Measurements from ENCODE around the gene TM6SF1. TPM values are rescaled to one million over a fixed set of nuclear protein-coding genes. Genes with fewer than 3 reads are reported as not detected.

TM6SF1 gene
- total and polyA plus RNA-seq, 9 of the 15 experiments (the other 6 are each of a cell fraction or from before 2014, with no cell fraction given): 1.0 to 5.6 (median 3.5) TPM

DNA sequence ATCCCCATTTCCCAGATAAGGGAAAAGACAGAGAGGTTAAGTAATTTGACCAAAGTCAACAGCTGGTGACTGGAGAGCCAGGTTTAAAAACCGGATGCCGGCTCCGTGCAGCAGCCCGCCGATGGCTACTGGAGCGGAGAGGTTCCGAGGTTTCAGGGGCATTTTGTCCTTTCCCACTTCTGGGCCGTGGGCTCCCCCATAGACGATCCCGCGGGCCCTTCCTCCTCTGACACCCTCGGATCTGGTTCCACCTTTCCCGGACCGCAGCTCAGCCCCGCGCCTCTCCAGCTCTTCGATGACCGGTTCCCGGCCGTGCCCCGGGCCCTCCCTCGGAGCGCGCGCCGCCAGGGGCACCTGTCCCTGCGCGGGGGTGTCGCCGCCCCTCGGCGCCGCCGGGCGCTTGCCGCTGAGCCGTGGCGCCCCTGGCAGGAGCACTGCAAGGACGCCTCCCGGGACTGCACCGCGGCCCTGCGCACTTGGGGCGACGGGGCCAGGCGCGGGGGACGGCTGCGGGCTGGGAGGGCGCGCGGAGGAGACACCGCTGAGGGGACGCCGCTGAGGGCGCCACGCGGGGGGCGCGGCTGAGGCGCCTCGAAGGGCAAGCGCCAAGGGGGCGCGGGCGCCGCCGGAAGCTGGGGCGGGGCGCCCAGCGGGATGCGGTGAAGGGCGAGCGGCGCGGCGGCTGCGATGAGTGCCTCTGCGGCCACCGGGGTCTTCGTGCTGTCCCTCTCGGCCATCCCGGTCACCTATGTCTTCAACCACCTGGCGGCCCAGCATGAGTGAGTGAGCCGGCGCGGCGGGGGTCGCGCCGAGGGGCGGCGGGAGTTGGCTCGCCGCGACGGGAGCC lies at the start of gene TM6SF1 (continued):
- TF ChIP-seq, protein P1, sequence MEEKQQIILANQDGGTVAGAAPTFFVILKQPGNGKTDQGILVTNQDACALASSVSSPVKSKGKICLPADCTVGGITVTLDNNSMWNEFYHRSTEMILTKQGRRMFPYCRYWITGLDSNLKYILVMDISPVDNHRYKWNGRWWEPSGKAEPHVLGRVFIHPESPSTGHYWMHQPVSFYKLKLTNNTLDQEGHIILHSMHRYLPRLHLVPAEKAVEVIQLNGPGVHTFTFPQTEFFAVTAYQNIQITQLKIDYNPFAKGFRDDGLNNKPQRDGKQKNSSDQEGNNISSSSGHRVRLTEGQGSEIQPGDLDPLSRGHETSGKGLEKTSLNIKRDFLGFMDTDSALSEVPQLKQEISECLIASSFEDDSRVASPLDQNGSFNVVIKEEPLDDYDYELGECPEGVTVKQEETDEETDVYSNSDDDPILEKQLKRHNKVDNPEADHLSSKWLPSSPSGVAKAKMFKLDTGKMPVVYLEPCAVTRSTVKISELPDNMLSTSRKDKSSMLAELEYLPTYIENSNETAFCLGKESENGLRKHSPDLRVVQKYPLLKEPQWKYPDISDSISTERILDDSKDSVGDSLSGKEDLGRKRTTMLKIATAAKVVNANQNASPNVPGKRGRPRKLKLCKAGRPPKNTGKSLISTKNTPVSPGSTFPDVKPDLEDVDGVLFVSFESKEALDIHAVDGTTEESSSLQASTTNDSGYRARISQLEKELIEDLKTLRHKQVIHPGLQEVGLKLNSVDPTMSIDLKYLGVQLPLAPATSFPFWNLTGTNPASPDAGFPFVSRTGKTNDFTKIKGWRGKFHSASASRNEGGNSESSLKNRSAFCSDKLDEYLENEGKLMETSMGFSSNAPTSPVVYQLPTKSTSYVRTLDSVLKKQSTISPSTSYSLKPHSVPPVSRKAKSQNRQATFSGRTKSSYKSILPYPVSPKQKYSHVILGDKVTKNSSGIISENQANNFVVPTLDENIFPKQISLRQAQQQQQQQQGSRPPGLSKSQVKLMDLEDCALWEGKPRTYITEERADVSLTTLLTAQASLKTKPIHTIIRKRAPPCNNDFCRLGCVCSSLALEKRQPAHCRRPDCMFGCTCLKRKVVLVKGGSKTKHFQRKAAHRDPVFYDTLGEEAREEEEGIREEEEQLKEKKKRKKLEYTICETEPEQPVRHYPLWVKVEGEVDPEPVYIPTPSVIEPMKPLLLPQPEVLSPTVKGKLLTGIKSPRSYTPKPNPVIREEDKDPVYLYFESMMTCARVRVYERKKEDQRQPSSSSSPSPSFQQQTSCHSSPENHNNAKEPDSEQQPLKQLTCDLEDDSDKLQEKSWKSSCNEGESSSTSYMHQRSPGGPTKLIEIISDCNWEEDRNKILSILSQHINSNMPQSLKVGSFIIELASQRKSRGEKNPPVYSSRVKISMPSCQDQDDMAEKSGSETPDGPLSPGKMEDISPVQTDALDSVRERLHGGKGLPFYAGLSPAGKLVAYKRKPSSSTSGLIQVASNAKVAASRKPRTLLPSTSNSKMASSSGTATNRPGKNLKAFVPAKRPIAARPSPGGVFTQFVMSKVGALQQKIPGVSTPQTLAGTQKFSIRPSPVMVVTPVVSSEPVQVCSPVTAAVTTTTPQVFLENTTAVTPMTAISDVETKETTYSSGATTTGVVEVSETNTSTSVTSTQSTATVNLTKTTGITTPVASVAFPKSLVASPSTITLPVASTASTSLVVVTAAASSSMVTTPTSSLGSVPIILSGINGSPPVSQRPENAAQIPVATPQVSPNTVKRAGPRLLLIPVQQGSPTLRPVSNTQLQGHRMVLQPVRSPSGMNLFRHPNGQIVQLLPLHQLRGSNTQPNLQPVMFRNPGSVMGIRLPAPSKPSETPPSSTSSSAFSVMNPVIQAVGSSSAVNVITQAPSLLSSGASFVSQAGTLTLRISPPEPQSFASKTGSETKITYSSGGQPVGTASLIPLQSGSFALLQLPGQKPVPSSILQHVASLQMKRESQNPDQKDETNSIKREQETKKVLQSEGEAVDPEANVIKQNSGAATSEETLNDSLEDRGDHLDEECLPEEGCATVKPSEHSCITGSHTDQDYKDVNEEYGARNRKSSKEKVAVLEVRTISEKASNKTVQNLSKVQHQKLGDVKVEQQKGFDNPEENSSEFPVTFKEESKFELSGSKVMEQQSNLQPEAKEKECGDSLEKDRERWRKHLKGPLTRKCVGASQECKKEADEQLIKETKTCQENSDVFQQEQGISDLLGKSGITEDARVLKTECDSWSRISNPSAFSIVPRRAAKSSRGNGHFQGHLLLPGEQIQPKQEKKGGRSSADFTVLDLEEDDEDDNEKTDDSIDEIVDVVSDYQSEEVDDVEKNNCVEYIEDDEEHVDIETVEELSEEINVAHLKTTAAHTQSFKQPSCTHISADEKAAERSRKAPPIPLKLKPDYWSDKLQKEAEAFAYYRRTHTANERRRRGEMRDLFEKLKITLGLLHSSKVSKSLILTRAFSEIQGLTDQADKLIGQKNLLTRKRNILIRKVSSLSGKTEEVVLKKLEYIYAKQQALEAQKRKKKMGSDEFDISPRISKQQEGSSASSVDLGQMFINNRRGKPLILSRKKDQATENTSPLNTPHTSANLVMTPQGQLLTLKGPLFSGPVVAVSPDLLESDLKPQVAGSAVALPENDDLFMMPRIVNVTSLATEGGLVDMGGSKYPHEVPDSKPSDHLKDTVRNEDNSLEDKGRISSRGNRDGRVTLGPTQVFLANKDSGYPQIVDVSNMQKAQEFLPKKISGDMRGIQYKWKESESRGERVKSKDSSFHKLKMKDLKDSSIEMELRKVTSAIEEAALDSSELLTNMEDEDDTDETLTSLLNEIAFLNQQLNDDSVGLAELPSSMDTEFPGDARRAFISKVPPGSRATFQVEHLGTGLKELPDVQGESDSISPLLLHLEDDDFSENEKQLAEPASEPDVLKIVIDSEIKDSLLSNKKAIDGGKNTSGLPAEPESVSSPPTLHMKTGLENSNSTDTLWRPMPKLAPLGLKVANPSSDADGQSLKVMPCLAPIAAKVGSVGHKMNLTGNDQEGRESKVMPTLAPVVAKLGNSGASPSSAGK (IDR thresholded peaks at IDR 0.05): peak; percentile 23; the same call in 1 of the 2 replicates
- TF ChIP-seq BMI1 (IDR thresholded peaks at IDR 0.05; ENCODE audit: low read length): no peak
- TF ChIP-seq ATF1 (CRISPR knock-in tag; IDR thresholded peaks at IDR 0.05): no peak
- TF ChIP-seq ATF1 (tag; IDR thresholded peaks at IDR 0.05): peak; percentile 20; the same call in 1 of the 2 replicates
- TF ChIP-seq, protein P2, sequence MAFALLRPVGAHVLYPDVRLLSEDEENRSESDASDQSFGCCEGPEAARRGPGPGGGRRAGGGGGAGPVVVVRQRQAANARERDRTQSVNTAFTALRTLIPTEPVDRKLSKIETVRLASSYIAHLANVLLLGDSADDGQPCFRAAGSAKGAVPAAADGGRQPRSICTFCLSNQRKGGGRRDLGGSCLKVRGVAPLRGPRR (CRISPR knock-in tag; IDR thresholded peaks at IDR 0.05): no peak
- TF ChIP-seq RCOR1 (IDR thresholded peaks at IDR 0.05; ENCODE audit: borderline replicate concordance in 1 of 2, low read depth in 2 of 2, low read length in 2 of 2): peak in 1 of 2 experiments; percentile 50; a peak in 1 of 4 replicates
- no peak for TF ChIP-seq ZNF224 (CRISPR knock-in tag; IDR thresholded peaks at IDR 0.05)
- TF ChIP-seq FUS (optimal IDR thresholded peaks at IDR 0.05; ENCODE audit: low read depth, low read length): peak; percentile 27
- TF ChIP-seq, protein P3, sequence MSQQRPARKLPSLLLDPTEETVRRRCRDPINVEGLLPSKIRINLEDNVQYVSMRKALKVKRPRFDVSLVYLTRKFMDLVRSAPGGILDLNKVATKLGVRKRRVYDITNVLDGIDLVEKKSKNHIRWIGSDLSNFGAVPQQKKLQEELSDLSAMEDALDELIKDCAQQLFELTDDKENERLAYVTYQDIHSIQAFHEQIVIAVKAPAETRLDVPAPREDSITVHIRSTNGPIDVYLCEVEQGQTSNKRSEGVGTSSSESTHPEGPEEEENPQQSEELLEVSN (IDR thresholded peaks at IDR 0.05; ENCODE audit: borderline replicate concordance in 1 of 2, extremely low read depth in 1 of 2, insufficient read depth in 1 of 2, insufficient read length in 1 of 2, low read depth in 1 of 2, low read length in 1 of 2, poor library complexity in 1 of 2, severe bottlenecking in 1 of 2): peak; percentile 54

Data from K562 (cell line).